GM19238 (cell line): ENCODE results near the gene TLE6.
"Not testable (repeated sequence)": the region's sequence is repeated elsewhere in the genome, so short reads cannot be mapped to it uniquely, and the experiment has no call there.

Experiments used
- DNase-seq: peaks from one replicate; pipeline ENCODE4 v3.0.0; 2011; ENCODE audit warnings: low spot score; ENCODE audit not compliant: insufficient read length

Gene TLE6

GRCh38 chr19:3003046-3003445 lies 25.7 kb downstream of the TLE6 start:
- DNase-seq, result no peak

GRCh38 chr19:3004522-3004921 lies 27.2 kb downstream of the TLE6 start:
- no peak for DNase-seq

- DNase-seq, result no peak
These were observed 28.0 kb downstream of the TLE6 start for GRCh38 chr19:3005345-3005744.

- no peak for DNase-seq
These were observed 28.9 kb downstream of the TLE6 start for GRCh38 chr19:3006075-3006767.

GRCh38 chr19:3007975-3008374 lies 30.6 kb downstream of the TLE6 start:
- DNase-seq, result no peak

- no peak for DNase-seq
These were observed 31.6 kb downstream of the TLE6 start for GRCh38 chr19:3008994-3009393.

- no peak for DNase-seq
These were observed 33.5 kb downstream of the TLE6 start for GRCh38 chr19:3010871-3011270.

GRCh38 chr19:3012059-3012458 lies 34.7 kb downstream of the TLE6 start:
- DNase-seq, result not testable (repeated sequence)

- no peak for DNase-seq
These were observed 35.4 kb downstream of the TLE6 start for GRCh38 chr19:3012621-3013262.

GRCh38 chr19:3013263-3013725 lies 35.9 kb downstream of the TLE6 start:
- DNase-seq, result no peak

GRCh38 chr19:3014135-3014534 lies 36.8 kb downstream of the TLE6 start:
- no peak for DNase-seq

GRCh38 chr19:3015126-3016057 lies 38.0 kb downstream of the TLE6 start:
- no peak for DNase-seq

- DNase-seq, result no peak
These were observed 40.6 kb downstream of the TLE6 start for GRCh38 chr19:3017923-3018322.

- DNase-seq, result no peak
These were observed 42.0 kb downstream of the TLE6 start for GRCh38 chr19:3019211-3019854.

GRCh38 chr19:3020321-3020960 lies 43.1 kb downstream of the TLE6 start:
- DNase-seq, result no peak

GRCh38 chr19:3024509-3024869 lies 47.1 kb downstream of the TLE6 start:
- no peak for DNase-seq

GRCh38 chr19:3024870-3025548 lies 47.6 kb downstream of the TLE6 start:
- no peak for DNase-seq

- no peak for DNase-seq
These were observed 48.2 kb downstream of the TLE6 start for GRCh38 chr19:3025549-3025886.

GRCh38 chr19:3026768-3027167 lies 49.4 kb downstream of the TLE6 start:
- DNase-seq, result no peak

GRCh38 chr19:3027292-3027691 lies 49.9 kb downstream of the TLE6 start:
- DNase-seq, result no peak

- no peak for DNase-seq
These were observed 50.6 kb downstream of the TLE6 start for GRCh38 chr19:3027981-3028304.
